ENCODE measurements around the gene GFRA1.

GRCh38 chr10:116278846-116279245, 5.8 kb upstream of the GFRA1 start:
- TF ChIP-seq, protein P1, sequence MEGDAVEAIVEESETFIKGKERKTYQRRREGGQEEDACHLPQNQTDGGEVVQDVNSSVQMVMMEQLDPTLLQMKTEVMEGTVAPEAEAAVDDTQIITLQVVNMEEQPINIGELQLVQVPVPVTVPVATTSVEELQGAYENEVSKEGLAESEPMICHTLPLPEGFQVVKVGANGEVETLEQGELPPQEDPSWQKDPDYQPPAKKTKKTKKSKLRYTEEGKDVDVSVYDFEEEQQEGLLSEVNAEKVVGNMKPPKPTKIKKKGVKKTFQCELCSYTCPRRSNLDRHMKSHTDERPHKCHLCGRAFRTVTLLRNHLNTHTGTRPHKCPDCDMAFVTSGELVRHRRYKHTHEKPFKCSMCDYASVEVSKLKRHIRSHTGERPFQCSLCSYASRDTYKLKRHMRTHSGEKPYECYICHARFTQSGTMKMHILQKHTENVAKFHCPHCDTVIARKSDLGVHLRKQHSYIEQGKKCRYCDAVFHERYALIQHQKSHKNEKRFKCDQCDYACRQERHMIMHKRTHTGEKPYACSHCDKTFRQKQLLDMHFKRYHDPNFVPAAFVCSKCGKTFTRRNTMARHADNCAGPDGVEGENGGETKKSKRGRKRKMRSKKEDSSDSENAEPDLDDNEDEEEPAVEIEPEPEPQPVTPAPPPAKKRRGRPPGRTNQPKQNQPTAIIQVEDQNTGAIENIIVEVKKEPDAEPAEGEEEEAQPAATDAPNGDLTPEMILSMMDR (IDR thresholded peaks at IDR 0.05): no peak
- TF ChIP-seq ZC3H11A (IDR thresholded peaks at IDR 0.05) (no peak), POLR2A (IDR thresholded peaks at IDR 0.05; ENCODE audit: low read length) (no peak), NFE2L2 (conservative IDR thresholded peaks at IDR 0.05; ENCODE audit: low read length) (no peak), EP300 (IDR thresholded peaks at IDR 0.05) (no peak), CEBPB (IDR thresholded peaks at IDR 0.05) (no peak), PHF8 (IDR thresholded peaks at IDR 0.05; ENCODE audit: borderline replicate concordance, low read depth) (no peak), RNF2 (IDR thresholded peaks at IDR 0.05; ENCODE audit: borderline replicate concordance, low read depth) (no peak), ZSCAN20 (CRISPR knock-in tag; IDR thresholded peaks at IDR 0.05) (no peak), JUNB (IDR thresholded peaks at IDR 0.05) (no peak), FOSL2 (IDR thresholded peaks at IDR 0.05) (no peak), FOSL2 (CRISPR knock-in tag; IDR thresholded peaks at IDR 0.05) (no peak), EHMT2 (IDR thresholded peaks at IDR 0.05; ENCODE audit: low read depth) (no peak)
- TF ChIP-seq, protein P2, sequence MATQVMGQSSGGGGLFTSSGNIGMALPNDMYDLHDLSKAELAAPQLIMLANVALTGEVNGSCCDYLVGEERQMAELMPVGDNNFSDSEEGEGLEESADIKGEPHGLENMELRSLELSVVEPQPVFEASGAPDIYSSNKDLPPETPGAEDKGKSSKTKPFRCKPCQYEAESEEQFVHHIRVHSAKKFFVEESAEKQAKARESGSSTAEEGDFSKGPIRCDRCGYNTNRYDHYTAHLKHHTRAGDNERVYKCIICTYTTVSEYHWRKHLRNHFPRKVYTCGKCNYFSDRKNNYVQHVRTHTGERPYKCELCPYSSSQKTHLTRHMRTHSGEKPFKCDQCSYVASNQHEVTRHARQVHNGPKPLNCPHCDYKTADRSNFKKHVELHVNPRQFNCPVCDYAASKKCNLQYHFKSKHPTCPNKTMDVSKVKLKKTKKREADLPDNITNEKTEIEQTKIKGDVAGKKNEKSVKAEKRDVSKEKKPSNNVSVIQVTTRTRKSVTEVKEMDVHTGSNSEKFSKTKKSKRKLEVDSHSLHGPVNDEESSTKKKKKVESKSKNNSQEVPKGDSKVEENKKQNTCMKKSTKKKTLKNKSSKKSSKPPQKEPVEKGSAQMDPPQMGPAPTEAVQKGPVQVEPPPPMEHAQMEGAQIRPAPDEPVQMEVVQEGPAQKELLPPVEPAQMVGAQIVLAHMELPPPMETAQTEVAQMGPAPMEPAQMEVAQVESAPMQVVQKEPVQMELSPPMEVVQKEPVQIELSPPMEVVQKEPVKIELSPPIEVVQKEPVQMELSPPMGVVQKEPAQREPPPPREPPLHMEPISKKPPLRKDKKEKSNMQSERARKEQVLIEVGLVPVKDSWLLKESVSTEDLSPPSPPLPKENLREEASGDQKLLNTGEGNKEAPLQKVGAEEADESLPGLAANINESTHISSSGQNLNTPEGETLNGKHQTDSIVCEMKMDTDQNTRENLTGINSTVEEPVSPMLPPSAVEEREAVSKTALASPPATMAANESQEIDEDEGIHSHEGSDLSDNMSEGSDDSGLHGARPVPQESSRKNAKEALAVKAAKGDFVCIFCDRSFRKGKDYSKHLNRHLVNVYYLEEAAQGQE (IDR thresholded peaks at IDR 0.05): no peak
